Mesendoderm (in vitro differentiated cells): Measurements from ENCODE around the gene ADCK1.

ENCODE experiments used
- DNase-seq: peaks from one replicate; pipeline ENCODE4 v3.0.0; 2013
- H2AK5ac ChIP-seq: 2 replicates; pipeline ENCODE4 v1.6.1; 2013; ENCODE audit warnings: low read length, inconsistent platforms
- H2BK120ac ChIP-seq: 2 replicates; pipeline ENCODE4 v1.6.1; 2013; ENCODE audit warnings: low read depth, mild to moderate bottlenecking, low read length, moderate library complexity, mixed read lengths
- H2BK15ac ChIP-seq: replicated peaks from 2 replicates; pipeline ENCODE4 v1.6.1; 2013; ENCODE audit warnings: low read depth, mild to moderate bottlenecking, moderate library complexity
- H2BK5ac ChIP-seq: 2 replicates; pipeline ENCODE4 v1.6.1; 2013; ENCODE audit warnings: low read length, inconsistent platforms
- H3K18ac ChIP-seq: 2 replicates; pipeline ENCODE4 v1.6.1; 2013; ENCODE audit warnings: mild to moderate bottlenecking, low read length, mixed read lengths
- H3K23ac ChIP-seq: one replicate; pipeline ENCODE4 v1.6.1; 2013; ENCODE audit warnings: low read length
- H3K27ac ChIP-seq: 2 replicates; pipeline ENCODE4 v1.5.1; 2013; ENCODE audit warnings: low read depth, mild to moderate bottlenecking, inconsistent platforms, low read length, moderate library complexity
- H3K27me3 ChIP-seq: 2 replicates; pipeline ENCODE4 v1.6.1; 2013; ENCODE audit warnings: low read length, control low read depth, mild to moderate bottlenecking, inconsistent platforms; ENCODE audit not compliant: insufficient read depth, poor library complexity
- H3K36me3 ChIP-seq: 2 replicates; pipeline ENCODE4 v1.6.1; 2013; ENCODE audit warnings: low read length, inconsistent platforms; ENCODE audit not compliant: control insufficient read depth, insufficient read depth
- H3K4ac ChIP-seq: one replicate; pipeline ENCODE4 v1.6.1; 2013; ENCODE audit warnings: low read depth, mild to moderate bottlenecking, low read length, moderate library complexity
- H3K4me1 ChIP-seq: 2 replicates; pipeline ENCODE4 v1.6.1; 2013; ENCODE audit warnings: low read depth, low read length, inconsistent platforms; ENCODE audit not compliant: control insufficient read depth
- H3K4me2 ChIP-seq: 2 replicates; pipeline ENCODE4 v1.6.1; 2013; ENCODE audit warnings: low read length
- H3K4me3 ChIP-seq: 2 replicates; pipeline ENCODE4 v1.5.1; 2013; ENCODE audit warnings: mild to moderate bottlenecking, low read length
- H3K56ac ChIP-seq: one replicate; pipeline ENCODE4 v1.6.1; 2013; ENCODE audit warnings: low read length
- H3K79me1 ChIP-seq: 2 replicates; pipeline ENCODE4 v1.6.1; 2013; ENCODE audit warnings: low read length, inconsistent platforms
- H3K79me2 ChIP-seq: 2 replicates; pipeline ENCODE4 v1.6.1; 2013; ENCODE audit warnings: mild to moderate bottlenecking, low read length; ENCODE audit not compliant: control insufficient read depth, insufficient read depth
- H3K9ac ChIP-seq: 2 replicates; pipeline ENCODE4 v1.6.1; 2013; ENCODE audit warnings: low read length, inconsistent platforms
- H4K5ac ChIP-seq: one replicate; pipeline ENCODE4 v1.6.1; 2013; ENCODE audit warnings: low read length
- H4K8ac ChIP-seq: one replicate; pipeline ENCODE4 v1.6.1; 2013; ENCODE audit warnings: low read depth, mild to moderate bottlenecking, control low read depth, low read length, moderate library complexity
- WGBS: extraction: QIAGEN DNeasy Blood & Tissue Kit; methylation state at CpG from one replicate; pipeline ENCODE4 v1.1.7; 2013; ENCODE audit warnings: low lambda C conversion rate, missing lambda C conversion rate; ENCODE audit not compliant: insufficient coverage; ENCODE audit errors: extremely low coverage; 5-methylcytosine and 5-hydroxymethylcytosine counted together

The ADCK1 gene

GRCh38 chr14:77924141-77924948, 124.4 kb downstream of the ADCK1 start:
- H4K5ac ChIP-seq = no peak overlapping the region
- H3K23ac ChIP-seq = no peak overlapping the region
- no peak overlapping the region for H3K4ac ChIP-seq
- no peak overlapping the region for H2BK5ac ChIP-seq
- H2AK5ac ChIP-seq = no peak overlapping the region
- H2BK120ac ChIP-seq = no peak overlapping the region
- H3K36me3 ChIP-seq = no peaks in the 10 kb centered on the region
- no peaks in the 10 kb centered on the region for H3K4me1 ChIP-seq
- H3K9ac ChIP-seq = no peak overlapping the region
- H3K4me3 ChIP-seq = no peak overlapping the region
- H3K79me2 ChIP-seq = no peaks in the 10 kb centered on the region
- no peaks in the 10 kb centered on the region for H3K27me3 ChIP-seq
- no CpG with 5 or more reads among the region's 22 CpGs for WGBS
- no peak overlapping the region for H2BK15ac ChIP-seq
- no peak overlapping the region for H3K18ac ChIP-seq
- H3K4me2 ChIP-seq = no peak overlapping the region
- no peak overlapping the region for H3K56ac ChIP-seq
- no peaks in the 10 kb centered on the region for H3K79me1 ChIP-seq
- no peak overlapping the region for H3K27ac ChIP-seq
- no peak overlapping the region for H4K8ac ChIP-seq
- no peak for DNase-seq

GRCh38 chr14:77926942-77927341, 127.0 kb downstream of the ADCK1 start:
- no peak overlapping the region for H2AK5ac ChIP-seq
- H3K27ac ChIP-seq = no peak overlapping the region
- no peak overlapping the region for H3K56ac ChIP-seq
- no peak for DNase-seq
- H3K79me1 ChIP-seq = no peaks in the 10 kb centered on the region
- no peak overlapping the region for H3K9ac ChIP-seq
- H3K4me2 ChIP-seq = no peak overlapping the region
- no peak overlapping the region for H2BK120ac ChIP-seq
- H2BK5ac ChIP-seq = no peak overlapping the region
- H3K23ac ChIP-seq = no peak overlapping the region
- no peaks in the 10 kb centered on the region for H3K4me1 ChIP-seq
- no CpG with 5 or more reads among the region's 9 CpGs for WGBS
- H3K4ac ChIP-seq = no peak overlapping the region
- no peaks in the 10 kb centered on the region for H3K36me3 ChIP-seq
- no peak overlapping the region for H3K18ac ChIP-seq
- H3K27me3 ChIP-seq = no peaks in the 10 kb centered on the region
- no peak overlapping the region for H2BK15ac ChIP-seq
- no peak overlapping the region for H4K5ac ChIP-seq
- H3K4me3 ChIP-seq = no peak overlapping the region
- H4K8ac ChIP-seq = no peak overlapping the region
- H3K79me2 ChIP-seq = no peaks in the 10 kb centered on the region

DNA sequence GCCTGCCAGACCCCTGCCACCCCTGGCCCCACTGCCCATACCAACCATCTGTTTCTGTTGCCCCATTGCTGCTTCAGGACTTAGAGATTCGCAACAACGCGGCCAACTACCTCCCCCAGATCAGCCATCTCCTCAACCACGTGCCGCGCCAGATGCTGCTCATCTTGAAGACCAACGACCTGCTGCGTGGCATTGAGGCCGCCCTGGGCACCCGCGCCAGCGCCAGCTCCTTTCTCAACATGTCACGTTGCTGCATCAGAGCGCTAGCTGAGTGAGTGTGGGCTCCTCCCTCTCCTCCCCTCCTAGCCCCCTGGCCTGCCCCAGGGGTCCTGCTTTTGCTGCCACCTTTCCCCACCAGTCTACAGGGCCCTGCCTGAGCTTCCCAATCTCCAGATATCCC, 131.5 kb downstream of the ADCK1 start:
- no peak overlapping the region for H2BK120ac ChIP-seq
- H3K27ac ChIP-seq = no peak overlapping the region
- no peak overlapping the region for H3K4me3 ChIP-seq
- H2AK5ac ChIP-seq = no peak overlapping the region
- H3K9ac ChIP-seq = no peak overlapping the region
- no peaks in the 10 kb centered on the region for H3K79me2 ChIP-seq
- no peak overlapping the region for H3K23ac ChIP-seq
- no peaks in the 10 kb centered on the region for H3K4me1 ChIP-seq
- H3K36me3 ChIP-seq = no peaks in the 10 kb centered on the region
- H3K27me3 ChIP-seq = no peaks in the 10 kb centered on the region
- H3K18ac ChIP-seq = no peak overlapping the region
- no peak overlapping the region for H3K4ac ChIP-seq
- no peak overlapping the region for H4K5ac ChIP-seq
- H3K56ac ChIP-seq = no peak overlapping the region
- no CpG with 5 or more reads among the region's 14 CpGs for WGBS
- no peak overlapping the region for H3K4me2 ChIP-seq
- no peak for DNase-seq
- H3K79me1 ChIP-seq = no peaks in the 10 kb centered on the region
- no peak overlapping the region for H2BK15ac ChIP-seq
- H4K8ac ChIP-seq = no peak overlapping the region
- no peak overlapping the region for H2BK5ac ChIP-seq

DNA sequence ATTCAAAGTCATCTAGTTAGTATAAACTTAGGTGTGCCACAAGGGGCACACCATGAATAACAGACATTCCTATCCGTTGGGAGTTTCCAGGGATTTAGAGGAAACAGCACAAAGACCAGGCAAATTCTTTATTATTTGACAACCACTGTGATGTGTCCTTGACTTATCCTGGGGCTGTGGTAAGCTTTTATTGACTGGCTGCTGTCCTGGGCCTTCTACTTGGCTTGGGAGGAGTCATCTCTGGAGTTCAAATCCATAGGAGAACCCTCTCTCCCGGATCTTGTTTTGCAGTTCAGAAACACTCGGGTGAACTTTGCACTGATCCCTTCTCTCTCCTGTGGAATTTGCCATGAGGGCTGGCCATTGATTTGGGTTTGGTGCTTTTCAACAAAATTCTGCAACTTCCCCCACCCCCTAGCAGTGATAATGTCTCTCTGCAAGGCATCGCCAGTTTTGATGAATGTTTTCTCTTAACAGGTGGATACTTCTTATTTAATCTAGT, 136.3 kb downstream of the ADCK1 start:
- no CpG with 5 or more reads among the region's 4 CpGs for WGBS

GRCh38 chr14:77947372-77947771, 147.5 kb downstream of the ADCK1 start:
- no peaks in the 10 kb centered on the region for H3K79me2 ChIP-seq
- no peak overlapping the region for H3K27ac ChIP-seq
- no peak overlapping the region for H2BK15ac ChIP-seq
- no peak overlapping the region for H3K18ac ChIP-seq
- H3K4me2 ChIP-seq = no peak overlapping the region
- H3K4me3 ChIP-seq = no peak overlapping the region
- no peaks in the 10 kb centered on the region for H3K79me1 ChIP-seq
- no peaks in the 10 kb centered on the region for H3K4me1 ChIP-seq
- DNase-seq = no peak
- no peak overlapping the region for H2BK5ac ChIP-seq
- H3K36me3 ChIP-seq = no peaks in the 10 kb centered on the region
- no peak overlapping the region for H3K4ac ChIP-seq
- H4K8ac ChIP-seq = no peak overlapping the region
- no peak overlapping the region for H3K9ac ChIP-seq
- no peak overlapping the region for H3K23ac ChIP-seq
- no peaks in the 10 kb centered on the region for H3K27me3 ChIP-seq
- WGBS = no CpG with 5 or more reads among the region's 4 CpGs
- H4K5ac ChIP-seq = no peak overlapping the region
- no peak overlapping the region for H2BK120ac ChIP-seq
- no peak overlapping the region for H3K56ac ChIP-seq
- no peak overlapping the region for H2AK5ac ChIP-seq

More for the DNA sequence above, 136.3 kb downstream of the ADCK1 start:
- H3K56ac ChIP-seq = no peak overlapping the region
- H2AK5ac ChIP-seq = no peak overlapping the region
- no peak overlapping the region for H3K23ac ChIP-seq
- H3K4me3 ChIP-seq = no peak overlapping the region
- H3K36me3 ChIP-seq = no peaks in the 10 kb centered on the region
- no peak overlapping the region for H3K4ac ChIP-seq
- no peaks in the 10 kb centered on the region for H3K79me1 ChIP-seq
- no peak for DNase-seq
- H3K79me2 ChIP-seq = no peaks in the 10 kb centered on the region
- no peaks in the 10 kb centered on the region for H3K4me1 ChIP-seq
- no peak overlapping the region for H4K5ac ChIP-seq
- no peak overlapping the region for H2BK120ac ChIP-seq
- no peak overlapping the region for H4K8ac ChIP-seq
- H3K4me2 ChIP-seq = no peak overlapping the region
- H2BK5ac ChIP-seq = no peak overlapping the region
- H3K27ac ChIP-seq = no peak overlapping the region
- no peak overlapping the region for H3K9ac ChIP-seq
- no peak overlapping the region for H2BK15ac ChIP-seq
- no peaks in the 10 kb centered on the region for H3K27me3 ChIP-seq
- H3K18ac ChIP-seq = no peak overlapping the region
